ENCODE data around the gene ANTKMT.

Gene ANTKMT

GRCh38 chr16:692356-693108 is 28.4 kb upstream of the ANTKMT start:
- no peak for TF ChIP-seq POLR2AphosphoS5 (IDR thresholded peaks at IDR 0.05; ENCODE audit: low read depth, low read length)
- TF ChIP-seq FOXP2 (optimal IDR thresholded peaks at IDR 0.05; ENCODE audit: borderline replicate concordance, extremely low read depth, extremely low read length, insufficient read depth): no peak
- TF ChIP-seq TAF1 (IDR thresholded peaks at IDR 0.05; ENCODE audit: borderline replicate concordance, insufficient read depth, low read length): no peak
- TF ChIP-seq REST (IDR thresholded peaks at IDR 0.05; ENCODE audit: insufficient read depth in 1 of 2, low read depth in 2 of 2, low read length in 2 of 2): no peak
- TF ChIP-seq SIN3A (IDR thresholded peaks at IDR 0.05; ENCODE audit: borderline replicate concordance, insufficient read depth, low read length): no peak

- no peak for TF ChIP-seq SIN3A (IDR thresholded peaks at IDR 0.05; ENCODE audit: borderline replicate concordance, insufficient read depth, low read length)
Observed at GRCh38 chr16:693364-693763, 27.6 kb upstream of the ANTKMT start.

GRCh38 chr16:693766-694165 is 27.2 kb upstream of the ANTKMT start:
- TF ChIP-seq SIN3A (IDR thresholded peaks at IDR 0.05; ENCODE audit: borderline replicate concordance, insufficient read depth, low read length) (no peak), POLR2AphosphoS5 (IDR thresholded peaks at IDR 0.05; ENCODE audit: low read depth, low read length) (no peak), REST (IDR thresholded peaks at IDR 0.05; ENCODE audit: insufficient read depth in 1 of 2, low read depth in 2 of 2, low read length in 2 of 2) (no peak), FOXP2 (optimal IDR thresholded peaks at IDR 0.05; ENCODE audit: borderline replicate concordance, extremely low read depth, extremely low read length, insufficient read depth) (no peak), TAF1 (IDR thresholded peaks at IDR 0.05; ENCODE audit: borderline replicate concordance, insufficient read depth, low read length) (no peak)

GRCh38 chr16:694187-694862 is 26.6 kb upstream of the ANTKMT start:
- no peak for TF ChIP-seq POLR2AphosphoS5 (IDR thresholded peaks at IDR 0.05; ENCODE audit: low read depth, low read length)
- TF ChIP-seq TAF1 (IDR thresholded peaks at IDR 0.05; ENCODE audit: borderline replicate concordance, insufficient read depth, low read length): no peak
- TF ChIP-seq SIN3A (IDR thresholded peaks at IDR 0.05; ENCODE audit: borderline replicate concordance, insufficient read depth, low read length): no peak
- TF ChIP-seq FOXP2 (optimal IDR thresholded peaks at IDR 0.05; ENCODE audit: borderline replicate concordance, extremely low read depth, extremely low read length, insufficient read depth): no peak
- TF ChIP-seq REST (IDR thresholded peaks at IDR 0.05; ENCODE audit: insufficient read depth in 1 of 2, low read depth in 2 of 2, low read length in 2 of 2): no peak

- TF ChIP-seq POLR2AphosphoS5 (IDR thresholded peaks at IDR 0.05; ENCODE audit: low read depth, low read length): no peak
- TF ChIP-seq REST (IDR thresholded peaks at IDR 0.05; ENCODE audit: insufficient read depth in 1 of 2, low read depth in 2 of 2, low read length in 2 of 2): no peak
- TF ChIP-seq FOXP2 (optimal IDR thresholded peaks at IDR 0.05; ENCODE audit: borderline replicate concordance, extremely low read depth, extremely low read length, insufficient read depth): no peak
- no peak for TF ChIP-seq TAF1 (IDR thresholded peaks at IDR 0.05; ENCODE audit: borderline replicate concordance, insufficient read depth, low read length)
- TF ChIP-seq SIN3A (IDR thresholded peaks at IDR 0.05; ENCODE audit: borderline replicate concordance, insufficient read depth, low read length): no peak
Observed at GRCh38 chr16:694863-695354, 26.0 kb upstream of the ANTKMT start.
